Breast epithelium (tissue), 4 donors: ENCODE results near the gene GCKR. TPM values are rescaled to one million over a fixed set of nuclear protein-coding genes. Genes with fewer than 3 reads are reported as not detected.
"Not testable (repeated sequence)": the region's sequence is repeated elsewhere in the genome, so short reads cannot be mapped to it uniquely, and the experiment has no call there.

ENCODE experiments used
- DNase-seq, 2 donors: peaks; one replicate each; pipeline ENCODE4 v3.0.0-alpha.2; 2019; ENCODE audit warnings: low spot score in 2 of 2
- H3K27ac ChIP-seq, 2 donors: fragments of 200-600 bp; sonication (generic) in 1 of 2; one replicate each; pipeline ENCODE4 v1.5.1; 2016 to 2019; ENCODE audit warnings: mild to moderate bottlenecking in 1 of 2
- H3K27me3 ChIP-seq, 2 donors: fragments of 200-600 bp; sonication (generic) in 1 of 2; one replicate each; pipeline versions ENCODE4 v1.5.1 to v1.6.0; 2017 to 2019; ENCODE audit warnings: control low read depth in 1 of 2, mild to moderate bottlenecking in 1 of 2
- H3K36me3 ChIP-seq: fragments of 200-600 bp; one replicate; pipeline ENCODE4 v1.5.1; 2019
- H3K4me1 ChIP-seq, 2 donors: fragments of 200-600 bp; sonication (generic); one replicate each; pipeline ENCODE4 v1.5.1; 2016 to 2019; ENCODE audit warnings: control low read depth in 1 of 2
- H3K4me3 ChIP-seq, 3 donors: fragments of 200-600 bp; sonication (generic); 1 replicate in 2 of 3; 2 replicates in 1 of 3; pipeline ENCODE4 v1.5.1; 2016 to 2019; ENCODE audit warnings: mild to moderate bottlenecking in 3 of 3, moderate library complexity in 2 of 3
- H3K9me3 ChIP-seq, 2 donors: fragments of 200-600 bp; sonication (generic) in 1 of 2; one replicate each; pipeline ENCODE4 v1.5.1; 2016 to 2019; ENCODE audit warnings: control low read depth in 1 of 2
- POLR2A ChIP-seq: fragments of 450-650 bp; IDR thresholded peaks from one replicate; pipeline ENCODE4 v1.6.1; 2016; ENCODE audit warnings: antibody characterized with exemption, mild to moderate bottlenecking, moderate library complexity
- POLR2AphosphoS5 ChIP-seq, 3 donors: sonication (generic); formaldehyde crosslinking; IDR thresholded peaks; one replicate each; pipeline ENCODE4 v1.6.1; 2017; ENCODE audit warnings: antibody characterized with exemption in 3 of 3
- intact Hi-C: fragments of 100-400 bp; cut with DNase I; formaldehyde crosslinking; loops from one replicate; pipeline ENCODE4 v1.15.1; 2023; ENCODE audit warnings: low total_unique reads
- total RNA-seq, 3 donors: library from RNA; depleted of rRNA; stranded (reverse); fragments of >200 nt; gene quantifications; one replicate each; pipeline ENCODE4 v1.1.0, GENCODE V29; 2016
- TF ChIP-seq, protein P1 (sequence below), 3 donors: fragments of 450-650 bp; IDR thresholded peaks; one replicate each; pipeline ENCODE4 v1.5.1; 2016 to 2017; ENCODE audit warnings: antibody characterized with exemption in 3 of 3, mild to moderate bottlenecking in 3 of 3, moderate library complexity in 3 of 3

GCKR gene
- total RNA-seq, 3 donors from 2014 or later, result 1.8 to 3.9 TPM; not detected in 1

DNA sequence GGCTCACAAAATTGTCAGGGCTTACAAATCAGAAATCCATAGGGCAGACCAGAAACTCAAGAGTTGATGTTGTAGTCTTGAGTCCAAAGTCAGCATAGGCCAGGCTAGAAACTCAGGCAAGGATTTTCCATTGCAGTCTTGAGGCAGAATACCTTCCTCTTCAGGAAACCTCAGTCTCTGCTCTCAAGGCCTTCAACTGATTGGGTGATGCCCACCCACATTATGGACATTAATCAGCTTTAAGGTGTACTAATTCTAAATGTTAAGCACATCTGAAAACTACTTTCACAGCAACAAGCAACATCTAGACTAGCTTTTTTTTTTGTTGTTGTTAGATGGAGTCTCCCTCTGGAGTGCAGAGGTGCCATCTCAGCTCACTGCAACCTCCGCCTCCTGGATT lies 54.9 kb downstream of the GCKR start:
- H3K4me3 ChIP-seq, result no peak overlapping the region
- H3K4me1 ChIP-seq, result no peaks in the 10 kb centered on the region
- no peaks in the 10 kb centered on the region for H3K36me3 ChIP-seq
- intact Hi-C loops, result no loop called here
- H3K9me3 ChIP-seq, result no peaks in the 10 kb centered on the region
- H3K27me3 ChIP-seq, result no peaks in the 10 kb centered on the region
- no peak overlapping the region for H3K27ac ChIP-seq
- TF ChIP-seq, protein P1, sequence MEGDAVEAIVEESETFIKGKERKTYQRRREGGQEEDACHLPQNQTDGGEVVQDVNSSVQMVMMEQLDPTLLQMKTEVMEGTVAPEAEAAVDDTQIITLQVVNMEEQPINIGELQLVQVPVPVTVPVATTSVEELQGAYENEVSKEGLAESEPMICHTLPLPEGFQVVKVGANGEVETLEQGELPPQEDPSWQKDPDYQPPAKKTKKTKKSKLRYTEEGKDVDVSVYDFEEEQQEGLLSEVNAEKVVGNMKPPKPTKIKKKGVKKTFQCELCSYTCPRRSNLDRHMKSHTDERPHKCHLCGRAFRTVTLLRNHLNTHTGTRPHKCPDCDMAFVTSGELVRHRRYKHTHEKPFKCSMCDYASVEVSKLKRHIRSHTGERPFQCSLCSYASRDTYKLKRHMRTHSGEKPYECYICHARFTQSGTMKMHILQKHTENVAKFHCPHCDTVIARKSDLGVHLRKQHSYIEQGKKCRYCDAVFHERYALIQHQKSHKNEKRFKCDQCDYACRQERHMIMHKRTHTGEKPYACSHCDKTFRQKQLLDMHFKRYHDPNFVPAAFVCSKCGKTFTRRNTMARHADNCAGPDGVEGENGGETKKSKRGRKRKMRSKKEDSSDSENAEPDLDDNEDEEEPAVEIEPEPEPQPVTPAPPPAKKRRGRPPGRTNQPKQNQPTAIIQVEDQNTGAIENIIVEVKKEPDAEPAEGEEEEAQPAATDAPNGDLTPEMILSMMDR (IDR thresholded peaks at IDR 0.05), result no peak
- TF ChIP-seq POLR2AphosphoS5 (IDR thresholded peaks at IDR 0.05) (no peak), POLR2A (no peak)
- no peak for DNase-seq

DNA sequence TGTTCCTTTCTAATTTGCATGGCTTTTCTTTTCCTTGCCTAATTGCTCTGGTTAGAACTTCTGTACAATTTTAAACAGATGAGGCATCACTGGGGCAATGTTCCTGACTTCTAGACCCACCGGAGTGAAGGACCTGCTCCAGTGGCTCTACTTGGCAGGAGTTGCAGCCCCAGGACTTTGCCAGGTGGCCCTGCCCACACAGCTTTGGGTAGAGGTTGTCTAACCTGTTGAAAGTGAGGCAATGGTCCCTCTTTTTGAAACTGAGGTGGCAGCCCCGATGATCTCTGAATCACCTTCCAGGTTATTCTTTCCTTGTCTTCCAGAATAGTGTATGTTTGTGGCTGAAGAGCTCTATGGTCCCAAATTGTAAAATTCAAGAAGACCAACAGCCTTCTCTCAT lies 56.3 kb downstream of the GCKR start:
- Histone ChIP-seq H3K27me3 (no peaks in the 10 kb centered on the region), H3K4me1 (no peaks in the 10 kb centered on the region), H3K27ac (no peak overlapping the region), H3K4me3 (no peak overlapping the region), H3K36me3 (no peaks in the 10 kb centered on the region), H3K9me3 (no peaks in the 10 kb centered on the region)
- intact Hi-C loops, result no loop called here
- no peak for DNase-seq
- TF ChIP-seq POLR2AphosphoS5 (IDR thresholded peaks at IDR 0.05), result no peak
- TF ChIP-seq, protein P1 (IDR thresholded peaks at IDR 0.05), result no peak

DNA sequence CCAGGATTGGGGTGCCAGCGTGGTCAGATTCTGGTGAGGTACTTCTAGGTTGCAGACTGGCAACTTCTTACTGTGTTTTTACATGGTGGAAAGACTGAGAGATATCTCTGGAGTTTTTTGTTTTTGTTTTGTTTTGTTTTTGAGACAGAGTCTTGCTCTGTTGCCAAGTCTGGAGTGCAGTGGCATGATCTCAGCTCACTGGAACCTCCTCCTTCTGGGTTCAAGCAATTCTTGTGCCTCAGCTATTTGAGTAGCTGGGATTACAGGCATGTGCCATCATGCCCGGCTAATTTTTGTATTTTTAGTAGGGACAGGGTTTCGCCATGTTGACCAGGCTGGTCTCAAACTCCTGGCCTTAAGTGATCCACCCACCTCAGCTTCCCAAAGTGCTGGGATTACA lies 57.8 kb downstream of the GCKR start:
- H3K27ac ChIP-seq, DNase-seq, intact Hi-C loops, H3K36me3 ChIP-seq, H3K4me3 ChIP-seq, H3K4me1 ChIP-seq, H3K9me3 ChIP-seq, H3K27me3 ChIP-seq: not testable (repeated sequence)

DNA sequence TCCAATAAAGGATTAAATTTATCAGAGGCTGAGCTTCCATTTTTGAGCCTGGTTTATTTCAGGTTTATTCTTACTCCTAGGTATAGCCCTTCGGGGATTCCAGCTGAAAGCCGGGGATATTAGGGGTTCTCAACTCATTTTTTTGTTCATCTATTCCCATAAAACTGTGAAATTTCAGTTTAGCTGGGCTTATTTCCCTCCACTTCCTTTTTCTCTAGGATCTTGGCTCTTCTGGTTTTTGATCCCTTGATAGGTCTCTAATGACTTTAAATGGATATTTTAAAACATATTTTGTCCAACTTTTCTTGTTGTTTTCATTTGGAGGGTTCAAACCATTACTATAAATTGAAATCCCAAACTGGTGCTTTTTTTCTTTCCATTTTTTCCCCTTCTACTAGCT lies 62.6 kb downstream of the GCKR start:
- TF ChIP-seq POLR2A (no peak), POLR2AphosphoS5 (IDR thresholded peaks at IDR 0.05) (no peak)
- TF ChIP-seq, protein P1 (IDR thresholded peaks at IDR 0.05), result no peak
- H3K4me3 ChIP-seq, result no peak overlapping the region
- intact Hi-C loops, result no loop called here
- H3K36me3 ChIP-seq, result no peaks in the 10 kb centered on the region
- H3K9me3 ChIP-seq, result no peaks in the 10 kb centered on the region
- DNase-seq, result no peak
- H3K27me3 ChIP-seq, result no peaks in the 10 kb centered on the region
- H3K4me1 ChIP-seq, result no peaks in the 10 kb centered on the region
- H3K27ac ChIP-seq, result no peak overlapping the region

DNA sequence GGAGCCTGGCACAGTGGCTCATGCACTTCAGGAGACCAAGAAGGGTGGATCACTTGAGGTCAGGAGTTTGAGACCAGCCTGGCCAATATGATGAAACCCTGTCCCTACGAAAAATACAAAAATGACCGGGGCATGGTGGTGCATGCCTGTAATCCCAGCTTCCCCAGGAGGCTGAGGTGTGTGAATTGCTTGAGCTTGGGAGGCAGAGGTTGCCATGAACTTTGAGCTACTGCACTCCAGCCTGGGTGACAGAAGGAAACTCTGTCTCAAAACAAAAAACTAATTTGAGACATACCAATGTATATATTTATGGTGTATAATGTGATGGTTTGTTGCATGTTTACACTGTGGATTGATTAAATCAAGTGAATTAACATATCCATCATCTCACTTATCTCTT lies 64.4 kb downstream of the GCKR start:
- TF ChIP-seq POLR2AphosphoS5 (IDR thresholded peaks at IDR 0.05), result no peak
- TF ChIP-seq, protein P1 (IDR thresholded peaks at IDR 0.05), result no peak
- no peak for TF ChIP-seq POLR2A
- Histone ChIP-seq H3K9me3 (no peaks in the 10 kb centered on the region), H3K27me3 (no peaks in the 10 kb centered on the region), H3K36me3 (no peaks in the 10 kb centered on the region), H3K4me3 (no peak overlapping the region), H3K4me1 (no peaks in the 10 kb centered on the region), H3K27ac (no peak overlapping the region)
- intact Hi-C loops, result no loop called here
- no peak for DNase-seq

DNA sequence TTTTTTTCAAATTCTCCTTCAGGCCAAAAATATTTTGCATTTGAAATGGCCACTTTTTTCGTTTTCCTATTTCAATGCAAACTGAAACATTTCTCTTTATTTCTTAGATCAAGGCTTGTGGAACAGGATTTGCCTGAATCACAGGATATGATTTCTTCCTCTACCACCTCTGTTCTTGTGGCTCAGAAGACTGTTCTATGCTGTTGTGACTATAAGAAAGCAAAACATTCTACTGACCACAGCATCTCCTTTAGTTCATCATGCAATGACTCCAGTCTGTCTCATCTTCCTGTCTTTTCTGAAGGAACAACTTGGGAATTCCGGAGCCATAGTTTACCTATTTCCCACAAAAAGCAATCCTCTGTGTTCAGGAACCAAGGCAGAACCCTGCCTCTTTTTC lies 70.0 kb downstream of the GCKR start:
- H3K27me3 ChIP-seq, result no peaks in the 10 kb centered on the region
- intact Hi-C loops, result no loop called here
- H3K4me1 ChIP-seq, result no peaks in the 10 kb centered on the region
- no peak for DNase-seq
- H3K4me3 ChIP-seq, result no peak overlapping the region
- no peak overlapping the region for H3K27ac ChIP-seq
- H3K36me3 ChIP-seq, result no peaks in the 10 kb centered on the region
- no peak for TF ChIP-seq POLR2AphosphoS5 (IDR thresholded peaks at IDR 0.05)
- no peak for TF ChIP-seq POLR2A
- TF ChIP-seq, protein P1 (IDR thresholded peaks at IDR 0.05), result no peak
- H3K9me3 ChIP-seq, result no peaks in the 10 kb centered on the region
